Activated T-cell treated with anti-CD3 and anti-CD28 coated beads for 1 hour (primary cell): Measurements from ENCODE around the gene LRRC42.

Experiments used
- DNase-seq: peaks from one replicate; pipeline ENCODE4 v3.0.0-alpha.2; 2020; ENCODE audit warnings: low read depth

The LRRC42 gene, protein sequence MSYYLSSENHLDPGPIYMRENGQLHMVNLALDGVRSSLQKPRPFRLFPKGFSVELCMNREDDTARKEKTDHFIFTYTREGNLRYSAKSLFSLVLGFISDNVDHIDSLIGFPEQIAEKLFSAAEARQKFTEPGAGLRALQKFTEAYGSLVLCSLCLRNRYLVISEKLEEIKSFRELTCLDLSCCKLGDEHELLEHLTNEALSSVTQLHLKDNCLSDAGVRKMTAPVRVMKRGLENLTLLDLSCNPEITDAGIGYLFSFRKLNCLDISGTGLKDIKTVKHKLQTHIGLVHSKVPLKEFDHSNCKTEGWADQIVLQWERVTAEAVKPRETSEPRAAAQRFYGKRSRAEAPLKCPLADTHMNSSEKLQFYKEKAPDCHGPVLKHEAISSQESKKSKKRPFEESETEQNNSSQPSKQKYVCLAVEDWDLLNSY

DNA sequence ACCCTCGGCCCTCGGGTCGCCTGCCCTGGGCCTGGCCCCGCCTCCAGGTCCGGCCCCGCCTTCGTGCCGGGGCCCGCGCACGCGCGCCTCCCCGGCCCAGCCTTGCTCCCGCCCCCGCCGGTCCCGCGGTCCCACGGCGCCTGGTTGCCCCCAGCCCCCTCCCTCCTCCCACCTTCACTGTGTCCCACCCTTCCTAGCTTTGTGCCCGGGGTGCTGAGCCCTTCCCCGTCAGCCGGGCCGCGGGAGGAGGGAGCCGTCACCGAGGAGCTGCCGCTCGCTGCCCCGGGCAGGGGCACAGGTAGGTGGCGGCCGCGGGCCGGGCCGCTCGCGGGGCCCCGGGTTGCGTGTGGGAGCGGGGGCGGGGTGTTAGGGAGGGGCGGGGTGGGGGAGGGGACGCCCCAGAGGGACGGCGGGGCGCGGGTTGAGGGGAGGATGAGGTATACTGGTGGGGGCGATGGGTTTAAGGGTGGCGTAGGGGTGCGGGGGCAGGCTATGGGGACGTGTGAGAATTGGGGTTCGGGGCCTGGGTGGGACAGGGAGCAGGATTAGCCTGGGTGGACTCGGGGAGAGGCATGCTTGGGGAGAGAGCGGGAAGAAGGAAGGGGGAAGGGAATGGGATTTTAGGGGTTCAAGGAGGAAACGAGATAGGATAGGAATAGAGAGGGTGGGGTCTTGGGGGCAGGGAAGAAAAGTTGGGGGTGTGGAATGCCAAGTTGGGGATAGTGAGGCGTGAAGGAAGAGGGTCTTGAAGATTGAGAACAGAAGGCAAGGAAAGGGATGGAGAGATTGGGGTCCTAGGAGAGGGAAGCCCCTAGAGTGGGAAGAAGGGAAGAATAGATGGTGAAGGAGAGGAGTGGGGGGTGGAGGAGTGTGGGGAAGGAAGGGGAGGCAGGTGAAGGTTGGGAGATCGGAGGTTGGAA, at the start of gene LRRC42:
Gene LRRC42, plus strand, starts transcription at position 99 of the 920 bp plus-strand sequence. CDS start 5,650 bp downstream, outside the sequence.
- DNase-seq = no peak

DNA sequence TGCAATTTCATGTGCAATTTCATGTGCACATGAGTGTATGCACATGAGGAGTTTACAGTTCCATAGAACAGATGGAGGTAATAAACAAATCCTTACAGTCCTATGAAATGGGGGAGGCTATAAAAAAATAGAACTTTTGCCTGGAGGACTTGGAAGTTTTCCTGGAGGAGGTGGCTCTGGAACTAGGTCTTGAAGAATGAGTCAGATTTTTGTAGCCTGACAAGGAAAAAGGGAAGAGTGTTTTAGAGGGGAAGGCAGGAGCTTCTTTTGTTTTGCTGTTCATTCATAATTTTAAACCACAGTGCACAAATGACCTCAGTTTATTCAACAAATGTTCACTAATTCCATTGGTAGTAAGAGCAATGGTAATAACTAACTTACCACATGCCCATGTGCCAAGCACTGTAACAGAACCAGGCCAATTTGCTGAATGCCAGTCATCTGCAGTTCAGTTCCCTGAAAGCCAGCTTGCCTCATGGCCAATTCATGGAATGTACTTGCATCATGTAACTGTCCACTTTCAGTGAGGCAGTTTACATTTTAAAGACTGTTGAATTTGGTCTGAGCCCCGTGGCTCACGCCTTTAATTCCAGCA, 49.4 kb upstream of the LRRC42 start:
- no peak for DNase-seq

DNA sequence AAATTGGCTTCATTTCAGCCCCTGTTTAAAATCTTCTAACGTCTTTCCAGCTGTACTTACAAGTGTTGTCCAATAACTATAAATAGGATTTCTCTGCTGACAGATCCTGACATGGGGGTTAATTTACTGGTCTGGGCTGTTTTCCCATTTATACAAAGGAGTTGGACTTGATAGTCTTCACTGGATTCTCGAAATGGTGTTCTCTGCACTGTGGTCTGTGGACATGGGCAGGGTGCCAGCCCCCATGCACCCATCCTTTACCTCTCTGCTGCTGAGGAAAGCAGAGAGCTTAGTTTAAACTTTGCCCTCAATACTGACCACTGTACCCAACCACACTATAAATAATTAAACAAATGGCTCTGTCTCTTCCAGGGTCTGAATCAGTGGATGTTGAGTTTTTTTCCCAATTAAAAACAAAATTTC, 46.9 kb upstream of the LRRC42 start:
- no peak for DNase-seq

DNA sequence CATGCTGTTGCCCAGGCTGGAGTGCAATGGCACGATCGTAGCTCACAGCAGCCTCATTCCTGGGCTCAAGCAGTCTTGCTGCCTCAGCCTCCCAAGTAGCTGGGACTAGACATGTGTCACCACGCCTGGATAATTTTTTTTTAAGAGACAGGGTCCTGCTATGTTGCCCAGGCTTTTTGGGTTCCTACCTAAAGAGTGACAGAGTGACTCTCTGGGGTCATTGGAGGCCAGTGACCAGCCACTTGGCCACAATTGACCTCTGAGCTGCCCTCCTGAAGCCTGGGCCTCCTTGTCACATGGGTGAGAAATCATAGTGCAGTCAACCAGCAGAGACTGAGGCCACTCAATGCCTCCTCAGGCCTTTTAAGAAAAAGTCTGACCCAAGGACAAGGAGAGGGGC, 46.4 kb upstream of the LRRC42 start:
- no peak for DNase-seq

DNA sequence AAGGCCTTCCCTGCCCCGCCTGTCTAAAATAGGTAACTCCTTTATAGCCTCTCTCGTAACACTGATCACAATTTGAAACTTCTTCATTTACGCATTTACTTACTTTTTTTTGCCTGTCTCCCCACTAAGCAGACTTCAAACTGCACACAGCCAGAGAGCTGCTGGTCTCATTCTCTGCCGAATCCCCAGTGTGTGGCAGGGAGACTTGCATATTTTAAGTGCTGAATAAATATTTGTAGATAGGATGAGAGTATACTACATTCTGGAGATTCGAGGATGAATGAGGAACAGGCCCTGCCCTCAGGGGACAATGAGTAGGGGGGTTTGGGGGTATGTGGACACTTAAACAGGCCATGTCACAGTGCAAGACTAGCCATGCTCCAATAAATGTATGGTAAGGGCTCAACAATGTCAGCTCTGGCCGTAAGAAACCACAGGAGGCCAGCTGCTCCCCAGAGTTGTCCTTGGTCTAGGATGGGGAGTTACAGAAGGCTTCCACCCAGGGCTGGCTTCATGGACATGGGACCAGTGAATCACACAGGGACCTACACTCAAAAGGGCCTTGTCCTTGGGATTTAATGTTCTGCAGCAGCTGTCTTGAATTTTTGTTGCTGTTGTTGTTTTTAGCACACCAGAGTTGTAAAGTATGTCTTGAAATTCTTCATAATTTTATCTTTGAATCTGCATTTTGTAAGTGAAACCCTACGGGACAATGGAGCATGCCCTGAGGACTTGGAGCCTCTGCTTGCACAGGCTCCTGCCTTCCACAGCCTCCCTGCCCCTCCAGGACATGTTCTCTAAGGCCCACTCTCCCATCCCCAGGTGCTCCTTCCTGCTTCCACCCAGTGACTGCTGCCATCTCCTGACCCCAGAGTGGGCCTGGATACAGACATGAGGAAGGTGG, 43.7 kb upstream of the LRRC42 start:
- no peak for DNase-seq

DNA sequence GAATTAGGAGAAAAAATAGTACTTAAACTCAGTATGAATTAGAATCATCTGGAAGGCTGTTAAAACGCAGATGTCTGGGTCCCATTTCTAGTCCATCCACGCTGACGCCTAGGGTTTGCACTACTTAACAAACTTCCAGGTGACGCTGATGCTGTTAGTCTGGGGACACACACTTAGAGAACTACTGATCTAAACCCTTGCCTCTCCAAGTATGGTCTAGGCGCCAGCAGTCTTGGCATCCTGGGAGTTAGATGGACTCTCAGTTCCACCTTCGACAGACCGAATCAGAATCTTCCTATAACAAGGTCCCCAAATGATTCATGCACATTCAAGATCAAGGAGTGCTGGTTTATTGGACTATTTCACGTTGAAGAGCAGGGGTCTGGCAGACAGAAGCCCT, 40.6 kb upstream of the LRRC42 start:
- DNase-seq = no peak

DNA sequence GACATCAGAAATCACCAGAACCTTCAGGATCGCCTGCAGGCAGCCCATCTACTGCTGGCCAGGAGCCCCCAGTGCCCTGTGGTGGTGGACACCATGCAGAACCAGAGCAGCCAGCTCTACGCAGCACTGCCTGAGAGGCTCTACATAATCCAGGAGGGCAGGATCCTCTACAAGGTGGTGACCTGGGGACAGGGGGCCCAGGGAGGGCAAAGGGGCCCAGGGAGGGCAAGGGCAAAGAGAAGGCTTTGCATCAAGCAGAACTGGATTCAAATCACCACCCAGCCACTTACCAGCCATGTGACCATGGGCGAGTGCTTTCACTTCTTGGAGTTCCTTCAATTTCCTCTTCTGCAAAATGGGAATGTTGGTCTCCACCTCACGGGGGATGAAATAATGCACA, 40.0 kb upstream of the LRRC42 start:
- DNase-seq = no peak

DNA sequence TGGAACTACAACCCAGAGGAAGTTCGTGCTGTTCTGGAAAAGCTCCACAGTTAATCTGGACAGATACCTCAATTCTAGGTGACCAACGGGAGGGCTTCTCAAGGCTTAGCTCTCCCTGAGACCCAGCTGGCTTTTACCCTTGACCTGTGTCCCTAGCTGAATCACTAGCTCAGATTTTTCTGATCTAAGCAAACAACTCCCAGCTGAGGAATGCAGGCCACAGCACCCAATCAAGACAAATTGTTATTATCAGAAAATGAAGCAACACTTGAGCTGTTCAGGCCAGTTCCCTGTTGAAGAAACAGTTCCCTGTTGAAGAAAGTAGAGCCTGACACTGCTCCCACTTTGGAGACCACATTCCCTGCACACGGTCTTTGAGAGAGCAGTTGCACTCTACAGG, 36.2 kb upstream of the LRRC42 start:
- no peak for DNase-seq

DNA sequence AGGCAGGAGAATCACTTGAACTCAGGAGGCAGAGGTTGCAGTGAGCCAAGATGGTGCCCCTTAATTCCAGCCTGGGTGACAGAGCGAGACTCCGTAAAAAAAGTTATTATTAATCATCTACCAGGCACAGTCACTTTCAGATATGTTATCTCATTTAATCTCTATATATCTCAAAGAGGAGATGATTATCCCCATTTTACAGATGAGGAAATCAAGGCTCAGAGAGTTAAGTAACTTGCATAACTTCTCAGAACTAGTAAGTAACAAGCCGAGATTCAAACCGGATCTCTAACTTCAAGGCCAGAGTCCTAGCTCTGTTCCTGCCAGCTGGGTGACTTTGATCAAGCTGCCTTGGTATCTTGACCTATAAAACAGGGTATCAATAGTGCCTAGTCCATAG, 34.7 kb upstream of the LRRC42 start:
- DNase-seq = no peak

DNA sequence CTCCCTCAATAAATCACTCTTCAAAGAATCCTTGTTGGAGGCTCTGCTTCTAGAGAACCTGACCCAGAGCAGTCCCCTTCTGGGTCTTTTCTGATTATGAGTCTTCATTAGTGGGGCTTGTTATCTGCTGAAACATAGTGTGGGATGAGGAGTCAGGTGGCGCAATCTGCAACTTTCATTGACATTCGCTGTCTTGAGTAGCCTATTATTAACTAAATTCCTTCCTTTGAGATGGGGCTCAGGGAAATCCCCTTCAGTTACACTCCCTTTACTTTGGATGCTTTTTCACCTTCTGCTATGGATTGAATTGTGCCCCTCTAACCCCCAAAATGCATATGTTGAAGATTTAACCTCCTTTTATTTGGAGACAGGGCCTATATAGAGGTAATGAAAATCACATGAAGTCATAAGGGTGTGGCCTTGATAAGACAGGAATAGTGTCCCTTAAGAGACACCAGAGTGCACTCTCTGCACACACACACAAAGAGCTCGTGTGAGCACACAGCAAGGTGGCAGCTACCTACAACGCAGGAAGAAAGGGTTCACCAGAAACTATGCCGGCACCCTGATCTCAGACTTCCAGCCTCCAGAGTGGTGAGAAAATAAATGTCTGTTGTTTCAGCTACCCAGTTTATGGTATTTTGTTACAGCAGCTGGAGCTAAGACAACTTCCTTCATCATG, 32.7 kb upstream of the LRRC42 start:
- DNase-seq = no peak

DNA sequence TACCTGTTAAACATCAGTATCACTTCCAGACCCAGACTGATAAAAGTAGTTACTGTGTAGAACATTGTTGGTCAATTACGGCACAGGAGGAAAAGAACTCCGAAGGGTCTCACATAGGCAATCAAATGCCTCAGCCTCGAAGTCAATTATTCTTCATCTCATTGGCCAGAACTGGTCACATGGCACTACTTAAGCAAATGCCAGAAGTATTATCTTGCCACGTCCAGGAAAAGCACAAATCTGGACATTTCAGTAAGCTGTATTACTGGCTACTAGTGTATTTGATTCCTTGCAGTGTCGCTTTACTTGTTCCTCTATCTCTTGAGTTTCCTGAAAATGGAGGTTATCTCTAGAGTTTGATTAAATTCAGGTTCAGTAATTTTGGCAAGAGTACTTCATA, 27.8 kb upstream of the LRRC42 start:
- no peak for DNase-seq

DNA sequence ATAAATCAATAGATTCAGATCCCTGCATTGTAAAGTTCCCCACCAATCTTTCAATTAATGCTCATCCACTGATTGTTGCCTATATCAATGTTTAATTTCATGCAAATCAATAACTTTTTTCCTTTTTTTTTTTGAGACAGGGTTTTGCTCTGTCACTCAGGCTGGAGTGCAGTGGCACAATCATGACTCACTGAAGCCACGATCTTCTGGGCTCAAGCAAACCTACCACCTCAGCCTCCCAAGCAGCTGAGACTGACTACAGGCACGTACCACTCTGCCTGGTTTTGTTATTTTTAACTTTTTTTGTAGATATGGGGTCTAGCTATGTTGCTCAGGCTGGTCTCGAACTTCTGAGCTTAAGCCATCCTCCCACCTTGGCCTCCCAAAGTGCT, 26.5 kb upstream of the LRRC42 start:
- DNase-seq = no peak

DNA sequence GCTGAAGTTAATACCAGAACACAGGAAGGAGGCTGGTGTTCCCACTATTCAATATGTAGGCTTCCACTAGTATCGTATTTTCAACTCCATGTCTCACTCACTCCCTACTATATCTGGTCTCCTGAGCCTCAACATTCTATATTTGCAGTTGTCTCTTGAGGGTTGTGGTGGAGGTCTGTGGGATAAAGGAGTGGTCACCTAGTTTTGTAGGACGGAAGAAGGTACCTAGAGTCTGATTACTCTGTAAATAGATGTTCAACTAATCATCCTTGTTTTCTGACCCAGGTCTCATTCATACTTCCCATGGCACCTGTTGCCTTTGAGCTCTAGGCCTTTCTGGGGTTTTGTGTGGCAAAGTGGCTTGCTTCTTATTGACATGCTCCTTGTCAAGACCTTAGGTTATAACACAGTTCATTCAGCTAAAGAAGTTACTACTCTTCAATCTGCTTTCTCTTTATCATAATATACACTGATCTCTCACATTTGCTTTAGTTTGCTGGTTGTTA, 18.7 kb upstream of the LRRC42 start:
- no peak for DNase-seq

DNA sequence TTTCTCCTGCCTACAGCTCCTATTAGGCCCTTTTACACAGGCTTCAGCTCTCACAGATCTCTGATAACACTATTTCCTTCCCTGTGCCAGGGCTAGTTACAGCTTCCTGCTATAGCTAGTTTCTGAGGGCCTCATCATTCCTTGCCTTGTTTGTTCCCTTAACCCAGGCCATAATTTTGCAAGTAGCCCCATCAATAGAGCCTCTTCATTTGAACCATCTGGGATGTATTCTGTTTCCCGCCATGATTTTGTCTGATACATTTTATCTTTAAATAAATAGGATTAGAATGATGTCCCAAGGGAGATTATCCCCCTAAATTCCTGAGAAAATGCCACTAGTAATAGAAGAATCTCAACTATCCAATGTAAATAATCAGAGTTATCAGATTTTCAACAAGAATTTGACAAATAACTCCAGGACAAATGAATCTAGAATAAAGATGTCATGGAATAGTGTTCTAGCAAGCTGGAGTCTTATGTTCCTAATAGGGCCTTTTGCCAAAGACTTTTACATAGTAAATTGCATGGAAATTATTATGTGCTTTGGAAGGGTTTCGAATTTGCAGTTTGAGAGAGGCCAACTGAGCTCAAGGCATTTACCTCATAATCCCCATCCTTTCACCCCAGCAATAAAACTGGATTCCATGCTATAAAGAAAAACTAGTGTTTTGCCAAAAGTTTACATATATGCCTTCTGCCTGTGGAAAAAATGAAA, 16.7 kb upstream of the LRRC42 start:
- no peak for DNase-seq

DNA sequence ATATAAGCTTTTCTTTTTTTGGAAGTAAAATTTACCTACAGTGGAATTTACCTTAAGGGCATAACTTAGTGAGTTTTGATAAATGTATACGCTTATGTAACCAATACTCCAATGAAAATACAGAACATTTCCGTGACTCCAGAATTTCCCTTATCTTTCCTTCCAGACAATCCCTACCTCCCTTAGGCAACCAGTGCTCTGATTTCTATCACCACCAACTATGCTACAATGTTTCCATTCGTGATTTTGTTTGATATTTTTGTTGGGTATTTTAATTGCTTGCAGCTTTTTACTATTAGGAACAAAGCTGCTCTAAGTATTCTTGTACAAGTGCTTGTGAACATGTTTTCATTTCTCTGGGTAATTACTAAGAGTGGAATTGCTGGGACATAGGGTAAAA, 15.2 kb upstream of the LRRC42 start:
- no peak for DNase-seq

DNA sequence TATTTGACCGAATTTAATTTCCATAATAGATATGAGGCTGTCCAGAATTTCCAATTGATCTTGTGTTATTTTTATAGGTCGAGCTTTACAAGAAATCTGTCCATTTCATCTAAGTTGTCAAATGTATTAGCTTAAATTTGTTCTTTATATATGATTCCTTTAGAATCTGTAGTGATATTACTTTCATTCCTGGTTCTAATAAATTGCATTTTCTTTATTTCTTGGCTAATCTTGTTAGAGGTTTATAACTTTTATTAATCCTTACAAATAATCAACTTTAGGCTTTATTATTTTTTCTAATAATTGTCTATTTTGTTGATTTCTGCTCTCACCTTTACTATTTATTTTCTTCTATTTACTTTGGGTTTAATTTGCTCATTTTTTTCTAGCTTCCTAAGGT, 14.6 kb upstream of the LRRC42 start:
- DNase-seq = no peak

DNA sequence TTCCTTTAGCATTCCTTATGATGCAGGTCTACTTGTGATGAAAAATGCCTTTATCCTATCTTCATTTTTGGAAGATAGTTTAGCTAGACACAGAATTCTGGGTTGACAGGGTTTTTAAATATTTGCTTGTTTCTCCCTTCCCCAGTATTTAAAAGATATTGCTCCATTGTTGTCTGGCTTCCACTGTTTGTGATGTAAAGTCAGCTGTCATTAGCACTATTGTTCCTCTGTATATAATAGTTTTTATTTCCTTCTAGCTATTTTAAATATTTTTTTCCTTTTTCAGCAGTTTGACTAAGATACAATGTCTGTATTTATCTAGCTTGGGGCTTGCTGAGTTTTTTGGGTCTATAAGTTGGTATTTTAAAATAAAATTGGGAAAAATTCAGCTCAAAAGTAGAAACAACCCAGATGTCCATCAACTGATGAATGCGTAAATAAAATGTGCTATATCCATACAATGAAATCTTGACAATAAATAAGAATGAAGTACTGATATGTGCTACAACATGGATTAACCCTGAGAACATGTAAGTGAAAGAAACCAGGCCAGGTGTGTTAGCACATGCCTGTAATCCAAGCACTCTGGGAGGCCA, 11.9 kb upstream of the LRRC42 start:
- DNase-seq = no peak

DNA sequence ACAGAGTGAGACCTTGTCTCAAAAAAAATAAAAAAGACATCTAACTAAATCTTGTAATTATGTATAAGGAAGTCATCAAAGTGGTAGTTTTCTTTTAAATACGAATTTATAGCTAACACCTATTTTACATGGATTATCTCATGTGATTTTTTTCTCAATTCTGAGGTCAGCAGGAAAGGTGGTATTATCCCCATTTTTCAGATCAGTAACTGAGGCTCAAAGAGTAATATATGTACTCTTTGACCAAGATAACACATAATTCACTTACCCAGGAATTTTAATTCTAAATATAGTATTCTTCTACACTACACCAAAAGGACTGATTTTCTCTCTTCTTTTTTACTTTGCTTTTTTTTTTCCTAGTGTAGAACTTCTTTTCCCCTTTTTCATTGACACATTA, 9.7 kb upstream of the LRRC42 start:
- DNase-seq = no peak

DNA sequence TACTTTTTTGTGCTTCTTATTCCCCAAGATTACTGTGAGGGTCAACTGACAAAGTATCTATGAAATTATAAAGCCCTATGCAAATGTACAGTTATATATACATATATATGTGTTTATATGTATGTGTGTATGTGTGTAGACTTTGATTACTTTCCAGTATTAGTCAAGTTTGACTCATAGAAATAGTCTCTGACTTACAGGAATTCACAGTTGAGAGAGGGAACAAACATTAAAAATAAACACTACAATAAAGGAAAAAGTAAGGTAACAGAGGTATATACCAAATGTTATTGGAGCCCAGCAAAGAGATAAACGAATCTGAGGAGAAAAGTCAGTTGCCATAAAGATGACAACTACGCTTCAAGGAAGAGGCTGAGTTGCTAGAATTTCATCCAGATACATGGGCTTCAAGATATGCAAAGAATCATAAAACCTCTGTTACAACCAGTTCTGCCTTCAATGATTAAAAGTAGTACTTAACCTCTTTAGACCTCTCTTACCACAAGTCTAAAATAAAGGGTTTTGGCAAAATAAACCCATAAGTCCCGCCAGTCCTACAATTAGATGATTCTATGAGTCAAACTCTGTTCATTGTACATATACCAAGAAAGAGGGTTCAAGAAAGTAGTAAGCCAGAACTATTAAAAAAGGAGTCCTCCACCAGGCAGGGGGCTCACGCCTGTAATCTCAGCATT, 7.9 kb upstream of the LRRC42 start:
- DNase-seq = no peak
